LNCaP clone FGC (cell line): Measurements from ENCODE around the gene RAMACL.

ENCODE experiments used
- DNase-seq: peaks from one replicate; pipeline ENCODE4 v3.0.0-alpha.2; 2011; ENCODE audit warnings: low read depth
- H3K4me3 ChIP-seq: 2 replicates; pipeline ENCODE4 v1.5.1; 2011; ENCODE audit warnings: mild to moderate bottlenecking, low read depth, low read length, control low read depth
- TF ChIP-seq, protein P1 (sequence below): IDR thresholded peaks from 2 replicates; pipeline ENCODE4 v1.5.1; 2012; ENCODE audit warnings: mild to moderate bottlenecking; ENCODE audit not compliant: control insufficient read depth, insufficient read depth; ENCODE audit errors: extremely low read depth

RAMACL gene

DNA sequence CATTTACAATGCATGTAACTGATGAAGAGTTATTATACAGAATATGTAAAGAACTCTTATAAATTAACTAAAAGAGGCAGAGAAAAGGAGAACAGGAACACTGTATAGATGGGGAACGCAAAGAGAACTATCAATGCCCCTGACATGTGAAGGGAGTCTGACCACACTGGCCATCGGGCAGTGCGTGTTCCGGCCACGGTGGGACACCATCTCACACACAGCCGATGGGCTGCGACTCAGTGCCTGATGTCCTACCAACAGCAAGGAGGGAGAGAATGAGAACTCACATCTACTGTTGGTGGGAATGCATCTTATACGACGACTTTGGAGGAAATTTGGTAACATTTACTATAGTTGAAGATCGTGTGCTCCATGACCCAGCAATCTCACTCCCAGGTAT, 15.5 kb upstream of the RAMACL start:
- no peak for DNase-seq
- H3K4me3 ChIP-seq, result no peak overlapping the region
- TF ChIP-seq, protein P1, sequence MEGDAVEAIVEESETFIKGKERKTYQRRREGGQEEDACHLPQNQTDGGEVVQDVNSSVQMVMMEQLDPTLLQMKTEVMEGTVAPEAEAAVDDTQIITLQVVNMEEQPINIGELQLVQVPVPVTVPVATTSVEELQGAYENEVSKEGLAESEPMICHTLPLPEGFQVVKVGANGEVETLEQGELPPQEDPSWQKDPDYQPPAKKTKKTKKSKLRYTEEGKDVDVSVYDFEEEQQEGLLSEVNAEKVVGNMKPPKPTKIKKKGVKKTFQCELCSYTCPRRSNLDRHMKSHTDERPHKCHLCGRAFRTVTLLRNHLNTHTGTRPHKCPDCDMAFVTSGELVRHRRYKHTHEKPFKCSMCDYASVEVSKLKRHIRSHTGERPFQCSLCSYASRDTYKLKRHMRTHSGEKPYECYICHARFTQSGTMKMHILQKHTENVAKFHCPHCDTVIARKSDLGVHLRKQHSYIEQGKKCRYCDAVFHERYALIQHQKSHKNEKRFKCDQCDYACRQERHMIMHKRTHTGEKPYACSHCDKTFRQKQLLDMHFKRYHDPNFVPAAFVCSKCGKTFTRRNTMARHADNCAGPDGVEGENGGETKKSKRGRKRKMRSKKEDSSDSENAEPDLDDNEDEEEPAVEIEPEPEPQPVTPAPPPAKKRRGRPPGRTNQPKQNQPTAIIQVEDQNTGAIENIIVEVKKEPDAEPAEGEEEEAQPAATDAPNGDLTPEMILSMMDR, result no peak

DNA sequence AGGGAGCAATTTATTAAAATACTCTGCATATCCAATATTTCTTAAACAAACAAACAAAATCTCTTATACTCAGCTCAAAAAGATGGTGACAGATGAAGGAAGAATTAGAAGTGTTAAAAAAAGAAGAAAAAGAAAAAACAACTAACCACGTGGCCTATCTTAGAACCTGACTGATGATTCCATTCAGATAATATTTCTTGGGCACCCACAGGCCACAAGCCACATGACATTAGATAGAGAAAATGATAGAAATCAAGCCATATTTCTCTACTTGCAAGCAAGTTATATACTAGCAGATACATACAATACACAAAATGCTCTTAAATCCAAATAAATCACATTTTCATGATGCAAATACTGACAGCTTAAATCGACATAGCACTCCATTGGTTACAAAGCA, 14.5 kb upstream of the RAMACL start:
- no peak overlapping the region for H3K4me3 ChIP-seq
- TF ChIP-seq, protein P1, result no peak
- no peak for DNase-seq

DNA sequence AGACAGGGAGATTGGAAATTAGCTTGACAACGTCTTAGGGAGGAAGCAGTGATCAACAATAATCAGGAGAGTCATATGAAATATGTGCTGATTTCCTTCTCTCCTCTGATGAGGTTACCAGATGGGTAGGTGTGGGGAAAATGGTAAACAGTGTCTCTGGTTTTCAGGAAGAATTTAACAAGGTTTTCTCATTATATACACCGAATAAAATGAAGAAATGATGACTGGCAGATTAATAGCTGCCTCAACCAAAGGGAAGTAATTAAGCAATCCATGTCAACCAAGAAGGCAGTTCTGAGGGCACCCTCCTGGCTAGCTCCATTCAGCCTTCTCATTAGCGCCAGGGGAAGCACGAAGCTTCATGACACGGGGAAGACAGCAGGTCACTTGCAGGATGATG, 12.7 kb upstream of the RAMACL start:
- TF ChIP-seq, protein P1, result no peak
- no peak for DNase-seq

DNA sequence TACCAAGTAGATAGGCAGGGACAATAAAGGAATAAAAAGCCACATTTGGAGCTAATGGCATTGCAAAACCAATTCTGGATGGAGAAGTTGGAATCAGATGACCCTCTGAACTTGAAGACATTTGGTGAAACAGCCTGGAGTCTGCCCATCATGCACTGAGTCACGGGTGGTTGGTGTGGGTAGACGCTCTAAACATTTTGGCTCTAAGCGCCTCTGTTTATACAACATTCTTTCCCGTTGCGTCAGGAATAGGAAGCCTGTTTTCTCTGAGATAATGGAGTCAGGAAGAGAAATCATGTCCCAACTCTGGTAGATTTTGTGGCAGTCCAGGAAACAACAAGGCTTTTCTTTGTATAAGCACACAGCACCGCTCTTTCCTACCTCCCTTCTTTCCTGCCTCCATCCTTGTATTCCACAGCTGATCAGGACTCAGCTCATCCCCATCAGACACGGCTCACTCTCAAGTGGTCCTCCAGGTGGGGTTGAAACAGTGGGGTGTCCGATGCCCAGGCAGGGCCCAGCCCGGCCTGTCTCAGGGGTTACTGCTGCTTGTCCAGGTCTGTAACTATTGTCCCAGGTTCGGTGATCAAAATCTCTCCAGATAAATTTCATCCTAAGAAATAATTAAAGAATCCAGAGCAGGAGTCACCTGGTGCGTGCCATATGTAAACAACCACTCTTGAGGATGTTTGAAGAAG, 12.1 kb upstream of the RAMACL start:
- H3K4me3 ChIP-seq, result no peak overlapping the region
- DNase-seq, result no peak
- TF ChIP-seq, protein P1, result no peak

More for the DNA sequence above, 12.7 kb upstream of the RAMACL start:
- no peak overlapping the region for H3K4me3 ChIP-seq

DNA sequence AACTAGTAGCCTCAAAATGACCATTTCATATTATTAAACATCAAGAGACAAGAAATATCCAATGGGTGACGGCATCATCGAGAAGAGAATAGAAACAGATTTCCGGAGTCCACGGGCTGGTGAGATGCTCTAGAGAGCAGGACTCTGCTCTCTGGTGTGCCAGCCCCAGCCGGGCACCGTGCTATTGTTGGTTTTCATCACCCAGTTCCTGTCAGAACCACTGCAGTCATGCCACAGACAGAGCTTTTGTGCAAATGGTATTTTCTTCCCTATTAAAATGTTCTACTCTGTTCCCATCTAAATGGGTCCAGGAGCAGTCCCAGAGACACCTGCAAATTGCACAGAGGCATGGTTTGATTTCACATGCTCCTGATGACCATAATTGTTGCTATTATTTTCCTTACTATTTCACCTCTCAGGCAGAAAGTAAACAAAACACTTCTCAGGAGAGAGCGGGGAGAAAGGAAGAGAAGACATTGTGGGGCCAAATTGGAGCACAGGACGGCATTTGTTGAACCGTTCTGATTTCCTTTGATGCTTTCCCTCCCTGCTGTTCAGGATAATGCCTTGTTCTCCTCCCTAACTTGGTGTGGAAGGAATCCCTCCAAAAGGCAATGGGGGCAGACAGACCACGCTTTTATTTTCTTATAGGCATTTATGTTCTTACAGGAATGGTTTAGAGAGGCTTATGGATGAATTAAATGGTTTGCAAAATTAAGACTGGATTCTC, 11.4 kb upstream of the RAMACL start:
- no peak overlapping the region for H3K4me3 ChIP-seq
- DNase-seq, result no peak
- TF ChIP-seq, protein P1, result no peak

DNA sequence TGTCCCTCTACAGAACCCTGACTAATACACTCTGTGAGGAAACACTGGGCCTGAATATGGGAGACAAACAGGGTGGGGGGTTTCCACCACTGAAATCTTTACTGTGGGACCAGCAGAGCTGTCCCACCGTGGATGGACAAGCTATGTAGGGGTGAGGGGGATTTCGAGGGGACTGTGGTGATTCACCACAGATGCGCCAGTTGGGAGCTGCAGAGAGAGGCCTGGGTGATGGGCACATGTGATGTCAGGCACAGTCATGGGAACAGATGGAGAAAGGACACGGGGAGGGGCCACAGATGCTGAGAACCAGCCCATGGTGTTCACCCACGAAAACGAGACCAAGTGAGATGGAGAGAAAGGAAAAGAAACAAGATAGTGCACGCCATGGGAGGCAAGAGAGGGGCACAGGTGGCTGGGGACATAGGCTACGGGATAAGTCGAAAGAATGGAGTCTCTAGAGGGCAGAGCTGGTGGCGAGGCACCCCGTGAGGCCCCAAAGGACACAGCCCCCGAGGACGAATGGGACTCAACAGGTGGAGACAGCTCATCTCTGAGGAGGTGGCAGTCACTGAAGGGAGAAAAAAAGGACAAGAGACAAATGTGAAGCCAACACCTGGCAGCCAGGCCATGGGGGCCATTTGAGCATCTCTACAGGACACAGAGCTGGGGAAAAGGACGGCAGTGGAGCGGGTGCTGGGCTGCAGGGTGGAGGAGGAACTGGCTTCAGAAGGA, 10.5 kb upstream of the RAMACL start:
- TF ChIP-seq, protein P1, result no peak
- no peak for DNase-seq
- no peak overlapping the region for H3K4me3 ChIP-seq
